A549 treated with Hydrocortisone at 1 μM for 4 hours (cell line): ENCODE measurements around the gene FUZ. TPM values are rescaled to one million over a fixed set of nuclear protein-coding genes. Genes with fewer than 3 reads are reported as not detected.

Experiments used
- total RNA-seq: library from RNA; stranded (reverse); fragments of 200-300 nt; extraction: Qiagen RNA extraction; gene quantifications from 5 replicates; pipeline ENCODE4 v1.2.3, GENCODE V29; 2022

The FUZ gene
- total RNA-seq, result 14.2 to 15.0 TPM (median 14.4 TPM) in 5 replicates

GRCh38 chr19:49812997-49813861 lies at the start of gene FUZ:
Gene FUZ, minus strand, starts transcription at chr19:49813292. Its CDS starts 186 bp downstream, at chr19:49813106.

GRCh38 chr19:49850487-49851342 lies 37.6 kb upstream of the FUZ start, which contains the start of gene PTOV1:
Gene PTOV1, plus strand, starts transcription at chr19:49851159.

GRCh38 chr19:49817964-49818648 lies 5.0 kb upstream of the FUZ start, which contains the start of gene MED25:
Gene MED25, plus strand, starts transcription at chr19:49818289. Its CDS starts 53 bp downstream, at chr19:49818342.

GRCh38 chr19:49766930-49767299 lies 46.2 kb downstream of the FUZ start, which contains the start of gene AP2A1:
Gene AP2A1, plus strand, starts transcription at chr19:49767001. Its CDS starts 133 bp downstream, at chr19:49767134.

GRCh38 chr19:49763230-49763629 lies 49.9 kb downstream of the FUZ start, which contains the start of gene TSKS:
Gene TSKS, minus strand, starts transcription at chr19:49763306. Its CDS starts 59 bp downstream, at chr19:49763247.

Other genes starting within 250 kb of the FUZ start
- gene NOSIP, start 232.7 kb downstream of the FUZ start, total RNA-seq, result 88.4 to 106 TPM (median 103 TPM) in 5 replicates
- 0.78 to 1.3 TPM (median 0.84 TPM) in 5 replicates for gene PRRG2, start 232.0 kb downstream of the FUZ start, total RNA-seq
- 30.3 to 35.7 TPM (median 34.3 TPM) in 5 replicates for gene PRR12, start 222.1 kb downstream of the FUZ start, total RNA-seq
- 103 to 162 TPM (median 151 TPM) in 5 replicates for gene RRAS, start 173.1 kb downstream of the FUZ start, total RNA-seq
- gene SCAF1, start 171.1 kb downstream of the FUZ start, total RNA-seq, result 55.7 to 70.6 TPM (median 65.0 TPM) in 5 replicates
- 91.9 to 104 TPM (median 99.5 TPM) in 5 replicates for gene IRF3, start 147.4 kb downstream of the FUZ start, total RNA-seq
- gene BCL2L12, start 147.4 kb downstream of the FUZ start, total RNA-seq, result 52.0 to 76.1 TPM (median 68.7 TPM) in 5 replicates
- gene PRMT1, start 136.0 kb downstream of the FUZ start, total RNA-seq, result 402 to 427 TPM (median 409 TPM) in 5 replicates
- 3.1 to 6.1 TPM (median 5.4 TPM) in 5 replicates for gene ADM5, start 123.7 kb downstream of the FUZ start, total RNA-seq
- gene CPT1C, start 122.2 kb downstream of the FUZ start, total RNA-seq, result 10.9 to 14.1 TPM (median 11.8 TPM) in 5 replicates
- not detected in 5 replicates for gene TSKS, start 50.0 kb downstream of the FUZ start, total RNA-seq
- gene AP2A1, start 46.3 kb downstream of the FUZ start, total RNA-seq, result 49.2 to 57.2 TPM (median 53.4 TPM) in 5 replicates
- 52.5 to 69.5 TPM (median 64.5 TPM) in 5 replicates for gene MED25, start 5.0 kb upstream of the FUZ start, total RNA-seq
- 109 to 153 TPM (median 147 TPM) in 5 replicates for gene PTOV1, start 37.9 kb upstream of the FUZ start, total RNA-seq
- 43.3 to 55.7 TPM (median 46.1 TPM) in 5 replicates for gene PNKP, start 54.3 kb upstream of the FUZ start, total RNA-seq
- gene AKT1S1, start 64.1 kb upstream of the FUZ start, total RNA-seq, result 69.0 to 114 TPM (median 102 TPM) in 5 replicates
- 20.8 to 22.0 TPM (median 21.7 TPM) in 5 replicates for gene TBC1D17, start 64.4 kb upstream of the FUZ start, total RNA-seq
- 0.58 to 1.0 TPM (median 0.66 TPM) in 5 replicates for gene IL4I1, start 83.6 kb upstream of the FUZ start, total RNA-seq
- gene ATF5, start 115.9 kb upstream of the FUZ start, total RNA-seq, result 46.1 to 53.6 TPM (median 48.0 TPM) in 5 replicates
- 83.4 to 88.1 TPM (median 83.9 TPM) in 5 replicates for gene NUP62, start 116.2 kb upstream of the FUZ start, total RNA-seq
- gene SIGLEC11, start 147.9 kb upstream of the FUZ start, total RNA-seq, result 0.07 to 0.13 TPM (median 0.07 TPM) in 5 replicates
- gene VRK3, start 212.1 kb upstream of the FUZ start, total RNA-seq, result 37.4 to 47.1 TPM (median 39.7 TPM) in 5 replicates
- 7.6 to 13.2 TPM (median 9.8 TPM) in 5 replicates for gene ZNF473, start 212.7 kb upstream of the FUZ start, total RNA-seq